Nephron progenitor cell (in vitro differentiated cells): Measurements from ENCODE around the gene TNS1.

ENCODE experiments used
- DNase-seq: peaks from one replicate; pipeline ENCODE4 v3.0.0; 2021
- H3K27ac Mint-ChIP-seq: 2 replicates; pipeline ENCODE4 v1.8.0; 2021; ENCODE audit warnings: mild to moderate bottlenecking, moderate library complexity, mixed read lengths
- H3K27me3 Mint-ChIP-seq: 2 replicates; pipeline ENCODE4 v1.8.0; 2021; ENCODE audit warnings: mild to moderate bottlenecking, low read depth, mixed read lengths; ENCODE audit not compliant: poor library complexity
- H3K36me3 Mint-ChIP-seq: 2 replicates; pipeline ENCODE4 v1.8.0; 2021; ENCODE audit warnings: low read depth, mixed read lengths
- H3K4me1 Mint-ChIP-seq: 2 replicates; pipeline ENCODE4 v1.8.0; 2021; ENCODE audit warnings: mixed read lengths
- H3K4me3 Mint-ChIP-seq: 2 replicates; pipeline ENCODE4 v1.8.0; 2021; ENCODE audit warnings: mild to moderate bottlenecking, moderate library complexity, mixed read lengths
- H3K9me3 Mint-ChIP-seq: 2 replicates; pipeline ENCODE4 v1.8.0; 2021; ENCODE audit warnings: mild to moderate bottlenecking, moderate library complexity, mixed read lengths
- CTCF ChIP-seq: fragments of 200-600 bp; sonication (generic); IDR thresholded peaks from 2 replicates; pipeline ENCODE4 v1.5.0; 2021; ENCODE audit warnings: antibody characterized with exemption

The TNS1 gene

GRCh38 chr2:217895070-217895635, 107.6 kb downstream of the TNS1 start:
- Mint-ChIP-seq H3K27me3 (peaks cover 14% of the 10 kb centered on the region), H3K36me3 (peaks cover 13% of the 10 kb centered on the region), H3K27ac (no peak overlapping the region), H3K9me3 (no peaks in the 10 kb centered on the region), H3K4me1 (peaks cover 21% of the 10 kb centered on the region), H3K4me3 (no peak overlapping the region)
- no peak for DNase-seq
- no peak for TF ChIP-seq CTCF

- Mint-ChIP-seq H3K36me3 (peaks cover 19% of the 10 kb centered on the region), H3K4me3 (no peak overlapping the region), H3K27ac (no peak overlapping the region), H3K9me3 (no peaks in the 10 kb centered on the region), H3K4me1 (peaks cover 21% of the 10 kb centered on the region), H3K27me3 (peaks cover 10% of the 10 kb centered on the region)
- no peak for DNase-seq
- TF ChIP-seq CTCF: no peak
Observed at GRCh38 chr2:217893440-217893839, 109.4 kb downstream of the TNS1 start.

GRCh38 chr2:217892560-217892959, 110.2 kb downstream of the TNS1 start:
- Mint-ChIP-seq H3K36me3 (peaks cover 19% of the 10 kb centered on the region), H3K9me3 (no peaks in the 10 kb centered on the region), H3K27ac (no peak overlapping the region), H3K4me1 (peaks cover 21% of the 10 kb centered on the region), H3K27me3 (peaks cover 10% of the 10 kb centered on the region), H3K4me3 (no peak overlapping the region)
- DNase-seq: no peak
- TF ChIP-seq CTCF: no peak

GRCh38 chr2:217890445-217890844, 112.3 kb downstream of the TNS1 start:
- H3K9me3 Mint-ChIP-seq: no peaks in the 10 kb centered on the region
- no peak overlapping the region for H3K4me3 Mint-ChIP-seq
- peaks cover 21% of the 10 kb centered on the region for H3K4me1 Mint-ChIP-seq
- DNase-seq: peak; percentile 56
- peak; percentile 30 for TF ChIP-seq CTCF
- H3K36me3 Mint-ChIP-seq: peaks cover 17% of the 10 kb centered on the region
- H3K27ac Mint-ChIP-seq: no peak overlapping the region
- peaks cover 13% of the 10 kb centered on the region for H3K27me3 Mint-ChIP-seq

- Mint-ChIP-seq H3K4me3 (no peak overlapping the region), H3K27me3 (peaks cover 16% of the 10 kb centered on the region), H3K27ac (no peak overlapping the region), H3K4me1 (peaks cover 21% of the 10 kb centered on the region), H3K9me3 (no peaks in the 10 kb centered on the region), H3K36me3 (peaks cover 15% of the 10 kb centered on the region)
- DNase-seq: no peak
- no peak for TF ChIP-seq CTCF
Observed at GRCh38 chr2:217889656-217890055, 113.1 kb downstream of the TNS1 start.

- no peak for TF ChIP-seq CTCF
- peaks cover 19% of the 10 kb centered on the region for H3K36me3 Mint-ChIP-seq
- H3K4me3 Mint-ChIP-seq: no peak overlapping the region
- DNase-seq: no peak
- H3K9me3 Mint-ChIP-seq: no peaks in the 10 kb centered on the region
- no peak overlapping the region for H3K27ac Mint-ChIP-seq
- H3K27me3 Mint-ChIP-seq: peaks cover 10% of the 10 kb centered on the region
- peaks cover 15% of the 10 kb centered on the region for H3K4me1 Mint-ChIP-seq
Observed at GRCh38 chr2:217887841-217888701, 114.7 kb downstream of the TNS1 start.
